Heart left ventricle (tissue), 16 donors: Measurements from ENCODE around the gene RFX2. TPM values are rescaled to one million over a fixed set of nuclear protein-coding genes. Genes with fewer than 3 reads are reported as not detected.

Source experiments
- ATAC-seq, 4 donors: fragments of 200-7000 bp; cut with Tn5 transposase; one replicate each; pipeline ENCODE4 v1.9.1; 2020 to 2022; ENCODE audit warnings: moderate library complexity in 4 of 4, mild to moderate bottlenecking in 3 of 4, moderate number of reproducible peaks in 1 of 4
- DNase-seq, 5 donors: peaks; one replicate each; pipeline ENCODE4 v3.0.0-alpha.2; 2020
- H3K27ac ChIP-seq, 12 donors: fragments of 200-600 bp; sonication (generic) in 4 of 12; one replicate each; pipeline versions ENCODE4 v1.5.0 to v1.8.0; 2016 to 2022; ENCODE audit warnings: mild to moderate bottlenecking in 2 of 12
- H3K27me3 ChIP-seq, 9 donors: fragments of 200-600 bp; sonication (generic) in 2 of 9; one replicate each; pipeline versions ENCODE4 v1.5.1 to v1.8.0; 2016 to 2022; ENCODE audit warnings: mild to moderate bottlenecking in 3 of 9
- H3K36me3 ChIP-seq, 9 donors: fragments of 200-600 bp; sonication (generic) in 2 of 9; one replicate each; pipeline versions ENCODE4 v1.5.0 to v1.8.0; 2018 to 2022; ENCODE audit warnings: mild to moderate bottlenecking in 2 of 9
- H3K4me1 ChIP-seq, 12 donors: fragments of 200-600 bp; sonication (generic) in 4 of 12; one replicate each; pipeline versions ENCODE4 v1.5.0 to v1.8.0; 2016 to 2022; ENCODE audit warnings: mild to moderate bottlenecking in 3 of 12
- H3K4me3 ChIP-seq, 12 donors: fragments of 200-600 bp; sonication (generic) in 4 of 12; one replicate each; pipeline versions ENCODE4 v1.5.0 to v1.8.0; 2017 to 2022; ENCODE audit warnings: mild to moderate bottlenecking in 9 of 12, moderate library complexity in 4 of 12
- H3K9me3 ChIP-seq, 12 donors: fragments of 200-600 bp; sonication (generic) in 4 of 12; one replicate each; pipeline versions ENCODE4 v1.5.0 to v1.8.0; 2016 to 2022; ENCODE audit warnings: mild to moderate bottlenecking in 1 of 12
- CTCF ChIP-seq, 12 donors: fragments of 200-600 bp; sonication (generic) in 4 of 12; IDR thresholded peaks; one replicate each; pipeline versions ENCODE4 v1.5.0 to v1.8.0; 2018 to 2022; ENCODE audit warnings: antibody characterized with exemption in 12 of 12, mild to moderate bottlenecking in 5 of 12
- POLR2A ChIP-seq, 2 donors: fragments of 450-650 bp; IDR thresholded peaks; one replicate each; pipeline ENCODE4 v1.6.1; 2017; ENCODE audit warnings: antibody characterized with exemption in 2 of 2, mild to moderate bottlenecking in 2 of 2, moderate library complexity in 2 of 2
- WGBS, 4 donors: extraction: QIAGEN DNeasy Blood & Tissue Kit in 2 of 4; methylation state at CpG; one replicate each; pipeline versions ENCODE4 v1.1.5 to v1.1.7; 2013 to 2018; 5-methylcytosine and 5-hydroxymethylcytosine counted together
- intact Hi-C, 10 donors: fragments of 100-400 bp; cut with DNase I; formaldehyde crosslinking; loops; one replicate each; pipeline versions ENCODE4 v1.11.1 to v1.14.2; 2022
- polyA plus RNA-seq, 2 donors: library from polyadenylated mRNA; stranded (reverse); fragments of 200-250 nt; gene quantifications; one replicate each; pipeline ENCODE4 v1.2.3, GENCODE V29; 2013
- total RNA-seq, 9 donors: library from RNA; depleted of rRNA in 2 of 9; stranded (reverse); fragments of >200 nt in 2 of 9; fragmentation: NEBNext Ultra II Directional in 3 of 9; extraction: Animal tissue kit (Norgen Biotek cat#: 25700) in 3 of 9; gene quantifications; one replicate each; pipeline versions ENCODE4 v1.1.0 to v1.2.4, GENCODE V29; 2016 to 2023
- donor health status: ischemic (EF 13 %, LVEDD 7.1; RV severe dilation, severe dysfunction).
- donor health status: healthy with polysubstance abuse.
- donor health status: DM: no; HTN: yes; CAD: no.
- donor health status: DM: no; HTN: no; CAD: no.
- donor health status: ischemic (EF 25% LVEDD 6.9; RV normal size, moderate dysfunction).
- donor health status: ischemic (EF 25% LVEDD 5.7; RV mildly dilated, moderate dysfunction).
- donor health status: healthy.
- donor health status: DM: yes; HTN: yes; CAD: no.
- donor health status: ischemic (EF 35%, LVEDD 5.7; RV mildly dilated, moderate dysfunction).
- donor health status: nonischemic (EF 11% LVEDD 7.7; RV severe dilation, severe dysfunction).
- donor health status: DM: yes; HTN: yes; CAD: no.
- donor health status: PGD.
- donor health status: ischemic (EF 29% LVEDD 5.4; RV normal size, mild dysfunction).
- donor health status: nonischemic (EF 23%, LVEDD 6.1; RV moderate dilation, normal function).

Gene RFX2
- total and polyA plus RNA-seq, 11 donors: 2.8 to 20.0 (median 5.9) TPM

GRCh38 chr19:6078068-6078467 lies 32.2 kb downstream of the RFX2 start:
- 90 to 95% (median 92%) methylated on average over 4 of the region's 4 CpGs for WGBS, 4 donors
- H3K4me3 ChIP-seq: no peak overlapping the region
- H3K27me3 ChIP-seq: no peaks in the 10 kb centered on the region
- H3K9me3 ChIP-seq: no peaks in the 10 kb centered on the region
- peaks cover 0 to 12% (median 0%) of the 10 kb centered on the region in 12 donors for H3K4me1 ChIP-seq
- no peak for TF ChIP-seq POLR2A (IDR thresholded peaks at IDR 0.05)
- no peak for TF ChIP-seq CTCF (IDR thresholded peaks at IDR 0.05)
- intact Hi-C loops: no loop called here
- no peaks in the 10 kb centered on the region for H3K36me3 ChIP-seq
- DNase-seq: no peak
- no peak overlapping the region for H3K27ac ChIP-seq
- no peak for ATAC-seq

GRCh38 chr19:6076675-6077463 lies 33.4 kb downstream of the RFX2 start:
- no peaks in the 10 kb centered on the region for H3K36me3 ChIP-seq
- whole genome bisulfite sequencing, 4 donors: 75 to 81% (median 77%) methylated on average over 12 to 13 of the region's 13 CpGs
- H3K9me3 ChIP-seq: no peaks in the 10 kb centered on the region
- intact Hi-C loops: no loop called here
- no peaks in the 10 kb centered on the region for H3K27me3 ChIP-seq
- H3K4me1 ChIP-seq: peaks cover 0 to 12% (median 0%) of the 10 kb centered on the region in 12 donors
- H3K4me3 ChIP-seq: no peak overlapping the region
- peak overlapping the region in 3 of 12 donors; percentile 3 to 64 (median 54) for H3K27ac ChIP-seq
- DNase-seq (peak in 1 of 5 donors; percentile 1), ATAC-seq (peak in 2 of 4 donors; percentile 19 to 39)
- no peak for TF ChIP-seq POLR2A (IDR thresholded peaks at IDR 0.05)
- no peak for TF ChIP-seq CTCF (IDR thresholded peaks at IDR 0.05)

GRCh38 chr19:6076291-6076665 lies 34.0 kb downstream of the RFX2 start:
- H3K4me1 ChIP-seq: peaks cover 0 to 12% (median 2%) of the 10 kb centered on the region in 12 donors
- no peak for ATAC-seq
- peak overlapping the region in 3 of 12 donors; percentile 39 to 64 (median 46) for H3K27ac ChIP-seq
- H3K9me3 ChIP-seq: no peaks in the 10 kb centered on the region
- TF ChIP-seq CTCF (IDR thresholded peaks at IDR 0.05) (no peak), POLR2A (IDR thresholded peaks at IDR 0.05) (no peak)
- H3K36me3 ChIP-seq: no peaks in the 10 kb centered on the region
- 90 to 95% (median 93%) methylated on average over 7 of the region's 7 CpGs for WGBS, 4 donors
- DNase-seq: peak in 1 of 5 donors; percentile 6
- no peaks in the 10 kb centered on the region for H3K27me3 ChIP-seq
- H3K4me3 ChIP-seq: no peak overlapping the region
- intact Hi-C loops: no loop called here

GRCh38 chr19:6074709-6075403 lies 35.4 kb downstream of the RFX2 start:
- intact Hi-C loops: no loop called here
- ATAC-seq: peak in 2 of 4 donors; percentile 12 to 16
- peaks cover 0 to 19% (median 2%) of the 10 kb centered on the region in 12 donors for H3K4me1 ChIP-seq

More at GRCh38 chr19:6074709-6075403, 35.4 kb downstream of the RFX2 start:
- H3K27me3 ChIP-seq: no peaks in the 10 kb centered on the region
- H3K36me3 ChIP-seq: no peaks in the 10 kb centered on the region
- peak in 1 of 12 donors; percentile 3 for TF ChIP-seq CTCF (IDR thresholded peaks at IDR 0.05)
- no peak for TF ChIP-seq POLR2A (IDR thresholded peaks at IDR 0.05)
- 78 to 84% (median 82%) methylated on average over 7 of the region's 7 CpGs for WGBS, 4 donors
- DNase-seq: no peak
- no peak overlapping the region for H3K4me3 ChIP-seq
- H3K9me3 ChIP-seq: no peaks in the 10 kb centered on the region
- peak overlapping the region in 1 of 12 donors; percentile 64 for H3K27ac ChIP-seq
